Suprapubic skin (tissue), 3 donors: ENCODE data around the gene WBP1L.

Experiments
- CTCF ChIP-seq, 2 donors: fragments of 200-600 bp in 1 of 2; fragments of 450-650 bp in 1 of 2; sonication (generic) in 1 of 2; IDR thresholded peaks; one replicate each; pipeline ENCODE4 v1.5.1; 2016 to 2019; ENCODE audit warnings: antibody characterized with exemption in 2 of 2, mild to moderate bottlenecking in 1 of 2, moderate library complexity in 1 of 2
- POLR2AphosphoS5 ChIP-seq, 3 donors: sonication (generic); formaldehyde crosslinking; IDR thresholded peaks; one replicate each; pipeline ENCODE4 v1.6.1; 2017; ENCODE audit warnings: antibody characterized with exemption in 3 of 3

- no peak for TF ChIP-seq CTCF (IDR thresholded peaks at IDR 0.05)
- no peak for TF ChIP-seq POLR2AphosphoS5 (IDR thresholded peaks at IDR 0.05)
These were observed 80.9 kb downstream of the WBP1L start for GRCh38 chr10:102824664-102825063.
